DOHH2 (cell line): Measurements from ENCODE around the gene GLP2R.

Experiments
- H3F3A ChIP-seq: fragments of 200-600 bp; sonication (generic), shearing (Covaris generic); 2 replicates; pipeline ENCODE4 v1.6.0; 2016; ENCODE audit warnings: antibody characterized with exemption, mild to moderate bottlenecking; ENCODE audit not compliant: control insufficient read depth, insufficient read depth
- H3K27ac ChIP-seq: fragments of 200-600 bp; sonication (generic); 2 replicates; pipeline ENCODE4 v1.5.1; 2014; ENCODE audit warnings: low read depth, mild to moderate bottlenecking, low read length, moderate library complexity
- H3K27me3 ChIP-seq: fragments of 200-600 bp; sonication (generic); 2 replicates; pipeline ENCODE4 v1.6.1; 2014; ENCODE audit warnings: mild to moderate bottlenecking, low read length, mixed read lengths; ENCODE audit not compliant: control insufficient read depth
- H3K36me3 ChIP-seq: fragments of 200-600 bp; sonication (generic); 2 replicates; pipeline ENCODE4 v1.6.1; 2014; ENCODE audit warnings: mild to moderate bottlenecking, low read length, moderate library complexity, mixed read lengths; ENCODE audit not compliant: control insufficient read depth
- H3K4me1 ChIP-seq: fragments of 200-600 bp; sonication (generic); 2 replicates; pipeline ENCODE4 v1.6.1; 2014; ENCODE audit warnings: mild to moderate bottlenecking, low read length, mixed read lengths; ENCODE audit not compliant: control insufficient read depth
- H3K4me2 ChIP-seq: fragments of 200-600 bp; sonication (generic); 2 replicates; pipeline ENCODE4 v1.6.0; 2014; ENCODE audit warnings: mild to moderate bottlenecking, low read length, moderate library complexity
- H3K4me3 ChIP-seq: fragments of 200-600 bp; sonication (generic); 2 replicates; pipeline ENCODE4 v1.5.1; 2014; ENCODE audit warnings: mild to moderate bottlenecking, low read length, mixed read lengths
- H3K79me2 ChIP-seq: fragments of 200-600 bp; sonication (generic); 2 replicates; pipeline ENCODE4 v1.6.1; 2014; ENCODE audit warnings: mild to moderate bottlenecking, low read length, mixed read lengths; ENCODE audit not compliant: control insufficient read depth
- H3K9me2 ChIP-seq: fragments of 200-600 bp; sonication (generic); replicated peaks from 2 replicates; pipeline ENCODE4 v1.6.1; 2014; ENCODE audit warnings: mild to moderate bottlenecking, low read length, mixed read lengths; ENCODE audit not compliant: control insufficient read depth
- H3K9me3 ChIP-seq: fragments of 200-600 bp; sonication (generic); 2 replicates; pipeline ENCODE4 v1.6.1; 2014; ENCODE audit warnings: antibody characterized with exemption, low read length, mixed read lengths; ENCODE audit not compliant: control insufficient read depth, insufficient read depth
- H4K20me1 ChIP-seq: fragments of 200-600 bp; sonication (generic); 2 replicates; pipeline ENCODE4 v1.6.0; 2014; ENCODE audit warnings: low read depth, mild to moderate bottlenecking, antibody characterized with exemption, low read length, moderate library complexity; ENCODE audit not compliant: control insufficient read depth, insufficient read depth
- CTCF ChIP-seq: fragments of 200-600 bp; sonication (generic); IDR thresholded peaks from one replicate; pipeline ENCODE4 v1.5.1; 2014; ENCODE audit warnings: antibody characterized with exemption, mild to moderate bottlenecking, low read depth, low read length; ENCODE audit not compliant: poor library complexity, severe bottlenecking
- EZH2phosphoT487 ChIP-seq: fragments of 200-600 bp; sonication (generic); IDR thresholded peaks from 2 replicates; pipeline ENCODE4 v1.6.1; 2017; ENCODE audit warnings: borderline replicate concordance, mild to moderate bottlenecking, antibody characterized with exemption, low read length, moderate library complexity, mixed read lengths

The GLP2R gene

DNA sequence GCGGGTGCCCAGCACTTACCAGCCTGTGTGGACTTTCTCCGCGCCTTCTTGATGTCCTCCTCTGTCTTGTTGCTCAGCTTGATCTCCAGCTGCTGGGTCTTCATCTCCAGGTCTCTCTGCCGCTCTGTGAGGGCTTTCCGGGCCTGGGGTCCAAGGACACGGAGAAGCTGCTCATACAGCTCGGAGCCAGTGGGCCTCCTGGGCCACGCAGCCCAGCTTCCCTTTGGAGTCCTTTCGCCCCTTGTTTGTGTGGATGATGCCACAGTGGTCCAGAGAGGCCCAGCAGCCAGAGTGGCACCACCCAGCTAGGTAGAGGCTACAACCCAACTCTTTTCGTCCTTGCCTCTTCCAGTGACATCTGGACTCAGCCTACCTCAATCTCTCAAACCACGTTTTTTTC is 99.7 kb downstream of the GLP2R start:
- no peaks in the 10 kb centered on the region for H3K27me3 ChIP-seq
- no peaks in the 10 kb centered on the region for H3K9me2 ChIP-seq
- TF ChIP-seq CTCF (no peak), EZH2phosphoT487 (no peak)
- H3K27ac ChIP-seq, result no peak overlapping the region
- H3K4me1 ChIP-seq, result no peaks in the 10 kb centered on the region
- H3F3A ChIP-seq, result no peaks in the 10 kb centered on the region
- H4K20me1 ChIP-seq, result no peaks in the 10 kb centered on the region
- H3K36me3 ChIP-seq, result no peaks in the 10 kb centered on the region
- no peak overlapping the region for H3K4me3 ChIP-seq
- H3K9me3 ChIP-seq, result no peaks in the 10 kb centered on the region
- no peak overlapping the region for H3K4me2 ChIP-seq
- no peaks in the 10 kb centered on the region for H3K79me2 ChIP-seq

DNA sequence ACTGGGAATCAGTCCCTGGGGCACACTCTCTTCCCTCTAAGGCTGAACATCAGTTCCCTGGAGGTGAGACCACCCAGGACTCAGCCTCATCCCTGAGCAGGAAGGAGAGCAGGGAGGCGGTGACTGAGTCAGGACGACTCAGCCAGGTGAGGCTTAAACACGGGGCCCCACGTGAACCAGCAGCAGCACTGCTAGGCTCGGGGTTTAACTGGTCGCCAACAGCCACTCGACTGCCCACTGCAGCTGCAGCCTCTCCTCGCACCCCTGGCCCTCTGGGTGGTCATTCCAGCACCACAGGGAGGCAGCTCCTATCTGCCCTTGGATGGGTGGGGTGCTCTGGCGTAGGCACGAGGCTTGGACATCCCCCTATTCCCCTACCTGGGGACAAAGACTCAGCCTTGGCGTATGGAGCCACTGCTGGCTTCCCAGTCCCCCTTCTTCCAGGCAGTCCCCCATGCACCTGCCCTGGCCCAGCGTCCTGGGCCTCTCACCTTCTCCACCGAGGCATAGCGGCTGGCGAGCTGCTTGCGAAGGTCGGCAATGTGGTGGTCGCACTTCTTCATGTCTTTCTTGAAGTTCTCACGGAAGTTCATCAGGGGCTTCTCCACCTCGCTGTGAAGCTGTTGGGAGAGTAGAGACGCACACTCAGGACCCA is 100.6 kb downstream of the GLP2R start:
- no peak for TF ChIP-seq CTCF
- no peak for TF ChIP-seq EZH2phosphoT487
- H3K27ac ChIP-seq, result no peak overlapping the region
- H3K4me1 ChIP-seq, result no peaks in the 10 kb centered on the region
- H3K79me2 ChIP-seq, result no peaks in the 10 kb centered on the region
- no peak overlapping the region for H3K4me3 ChIP-seq
- no peak overlapping the region for H3K4me2 ChIP-seq
- no peaks in the 10 kb centered on the region for H3F3A ChIP-seq
- no peaks in the 10 kb centered on the region for H3K9me2 ChIP-seq
- no peaks in the 10 kb centered on the region for H4K20me1 ChIP-seq
- H3K27me3 ChIP-seq, result no peaks in the 10 kb centered on the region
- H3K9me3 ChIP-seq, result no peaks in the 10 kb centered on the region
- no peaks in the 10 kb centered on the region for H3K36me3 ChIP-seq

GRCh38 chr17:9928601-9929333 is 103.0 kb downstream of the GLP2R start:
- Histone ChIP-seq H4K20me1 (no peaks in the 10 kb centered on the region), H3F3A (no peaks in the 10 kb centered on the region), H3K4me3 (no peak overlapping the region), H3K36me3 (no peaks in the 10 kb centered on the region), H3K9me3 (no peaks in the 10 kb centered on the region), H3K27me3 (no peaks in the 10 kb centered on the region), H3K4me1 (no peaks in the 10 kb centered on the region), H3K79me2 (no peaks in the 10 kb centered on the region), H3K27ac (no peak overlapping the region), H3K9me2 (no peaks in the 10 kb centered on the region), H3K4me2 (no peak overlapping the region)
- TF ChIP-seq CTCF, result no peak
- no peak for TF ChIP-seq EZH2phosphoT487
